GM06990 (cell line): Measurements from ENCODE around the gene ZNF366.

Source experiments
- DNase-seq: peaks from one replicate; pipeline ENCODE4 v3.0.0-alpha.2; 2011; ENCODE audit not compliant: insufficient read length; ENCODE audit errors: extremely low read depth
- H3K27me3 ChIP-seq: replicated peaks from 2 replicates; pipeline ENCODE4 v1.6.0; 2011; ENCODE audit warnings: low read length; ENCODE audit not compliant: control insufficient read depth, insufficient read depth
- H3K36me3 ChIP-seq: 2 replicates; pipeline ENCODE4 v1.5.1; 2011; ENCODE audit warnings: low read length; ENCODE audit not compliant: control insufficient read depth, insufficient read depth
- H3K4me3 ChIP-seq: replicated peaks from 2 replicates; pipeline ENCODE4 v1.5.1; 2011; ENCODE audit warnings: low read depth, mild to moderate bottlenecking, control low read depth, low read length
- CTCF ChIP-seq: IDR thresholded peaks from 2 replicates; pipeline ENCODE4 v1.5.1; 2011; ENCODE audit warnings: low read length, control low read depth, mild to moderate bottlenecking, inconsistent platforms; ENCODE audit not compliant: insufficient read depth, poor library complexity, severe bottlenecking

The ZNF366 gene

GRCh38 chr5:72499090-72499489 lies 8.1 kb downstream of the ZNF366 start:
- DNase-seq: no peak

GRCh38 chr5:72498284-72498683 lies 8.9 kb downstream of the ZNF366 start:
- DNase-seq: no peak
- no peaks in the 10 kb centered on the region for H3K27me3 ChIP-seq
- H3K4me3 ChIP-seq: no peak overlapping the region
- TF ChIP-seq CTCF: no peak
- no peaks in the 10 kb centered on the region for H3K36me3 ChIP-seq

More at GRCh38 chr5:72499090-72499489, 8.1 kb downstream of the ZNF366 start:
- Histone ChIP-seq H3K27me3 (no peaks in the 10 kb centered on the region), H3K4me3 (no peak overlapping the region), H3K36me3 (no peaks in the 10 kb centered on the region)
- no peak for TF ChIP-seq CTCF

GRCh38 chr5:72497823-72498222 lies 9.4 kb downstream of the ZNF366 start:
- no peak for DNase-seq
- TF ChIP-seq CTCF: no peak
- Histone ChIP-seq H3K36me3 (no peaks in the 10 kb centered on the region), H3K4me3 (no peak overlapping the region), H3K27me3 (no peaks in the 10 kb centered on the region)

- TF ChIP-seq CTCF: no peak
- no peak for DNase-seq
- Histone ChIP-seq H3K4me3 (no peak overlapping the region), H3K27me3 (no peaks in the 10 kb centered on the region), H3K36me3 (no peaks in the 10 kb centered on the region)
These were observed 11.8 kb downstream of the ZNF366 start for GRCh38 chr5:72495410-72495809.

GRCh38 chr5:72494623-72495124 lies 12.5 kb downstream of the ZNF366 start:
- DNase-seq: no peak
- Histone ChIP-seq H3K4me3 (no peak overlapping the region), H3K27me3 (no peaks in the 10 kb centered on the region), H3K36me3 (no peaks in the 10 kb centered on the region)
- no peak for TF ChIP-seq CTCF

GRCh38 chr5:72489536-72489935 lies 17.7 kb downstream of the ZNF366 start:
- no peaks in the 10 kb centered on the region for H3K27me3 ChIP-seq
- no peaks in the 10 kb centered on the region for H3K36me3 ChIP-seq
- no peak overlapping the region for H3K4me3 ChIP-seq
- TF ChIP-seq CTCF: no peak
- DNase-seq: no peak
